ENCODE results near the gene SIPA1L3. TPM values are rescaled to one million over a fixed set of nuclear protein-coding genes. Genes with fewer than 3 reads are reported as not detected.

SIPA1L3 gene
- total and polyA plus RNA-seq, 9 of the 15 experiments (the other 6 are each of a cell fraction or from before 2014, with no cell fraction given): 0.01 to 6.1 (median 2.5) TPM

DNA sequence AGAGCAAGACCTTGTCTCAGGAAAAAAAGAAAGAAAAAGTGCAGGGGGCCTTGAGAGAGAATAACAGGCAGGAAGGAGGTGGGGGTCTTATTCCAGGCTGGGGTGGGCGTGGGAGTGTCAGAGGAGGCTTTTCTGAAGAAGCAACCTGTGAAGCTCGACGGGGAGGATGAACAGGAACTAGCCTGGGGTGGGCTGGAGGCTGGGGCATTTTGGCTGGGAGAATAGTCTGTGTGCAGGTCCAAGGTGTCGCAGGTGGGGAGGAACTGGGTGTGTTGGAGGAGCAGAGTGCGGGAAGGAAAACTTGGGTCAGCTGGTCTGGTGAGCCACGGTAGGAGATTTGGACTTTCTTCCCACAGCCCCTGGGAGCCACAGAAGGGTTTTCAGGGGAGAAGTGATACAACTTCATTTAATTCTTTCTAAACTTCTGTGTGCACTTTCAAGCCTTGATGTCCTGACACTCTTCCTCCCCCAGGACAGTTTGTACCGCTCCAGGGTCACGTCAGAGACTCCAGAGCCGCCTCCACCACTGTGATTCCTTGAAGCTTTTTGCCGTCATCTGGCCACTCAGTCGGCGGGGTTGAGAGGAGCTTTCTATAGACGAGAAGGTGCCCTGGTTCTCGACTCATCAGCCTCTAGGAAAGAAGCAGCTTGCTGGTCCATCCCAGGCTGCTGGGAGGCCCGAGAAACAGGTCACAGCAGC is 138.7 kb downstream of the SIPA1L3 start (continued):
- TF ChIP-seq, protein P1, sequence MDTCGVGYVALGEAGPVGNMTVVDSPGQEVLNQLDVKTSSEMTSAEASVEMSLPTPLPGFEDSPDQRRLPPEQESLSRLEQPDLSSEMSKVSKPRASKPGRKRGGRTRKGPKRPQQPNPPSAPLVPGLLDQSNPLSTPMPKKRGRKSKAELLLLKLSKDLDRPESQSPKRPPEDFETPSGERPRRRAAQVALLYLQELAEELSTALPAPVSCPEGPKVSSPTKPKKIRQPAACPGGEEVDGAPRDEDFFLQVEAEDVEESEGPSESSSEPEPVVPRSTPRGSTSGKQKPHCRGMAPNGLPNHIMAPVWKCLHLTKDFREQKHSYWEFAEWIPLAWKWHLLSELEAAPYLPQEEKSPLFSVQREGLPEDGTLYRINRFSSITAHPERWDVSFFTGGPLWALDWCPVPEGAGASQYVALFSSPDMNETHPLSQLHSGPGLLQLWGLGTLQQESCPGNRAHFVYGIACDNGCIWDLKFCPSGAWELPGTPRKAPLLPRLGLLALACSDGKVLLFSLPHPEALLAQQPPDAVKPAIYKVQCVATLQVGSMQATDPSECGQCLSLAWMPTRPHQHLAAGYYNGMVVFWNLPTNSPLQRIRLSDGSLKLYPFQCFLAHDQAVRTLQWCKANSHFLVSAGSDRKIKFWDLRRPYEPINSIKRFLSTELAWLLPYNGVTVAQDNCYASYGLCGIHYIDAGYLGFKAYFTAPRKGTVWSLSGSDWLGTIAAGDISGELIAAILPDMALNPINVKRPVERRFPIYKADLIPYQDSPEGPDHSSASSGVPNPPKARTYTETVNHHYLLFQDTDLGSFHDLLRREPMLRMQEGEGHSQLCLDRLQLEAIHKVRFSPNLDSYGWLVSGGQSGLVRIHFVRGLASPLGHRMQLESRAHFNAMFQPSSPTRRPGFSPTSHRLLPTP (IDR thresholded peaks at IDR 0.05; ENCODE audit: borderline replicate concordance, extremely low read depth, insufficient read length): no peak
- TF ChIP-seq SREBF1 (IDR thresholded peaks at IDR 0.05; ENCODE audit: borderline replicate concordance, low read depth, low read length) (no peak), STAT5A (IDR thresholded peaks at IDR 0.05; ENCODE audit: borderline replicate concordance, low read length) (no peak), ZNF274 (IDR thresholded peaks at IDR 0.05; ENCODE audit: borderline replicate concordance, low read depth, low read length) (no peak), LCOR (CRISPR knock-in tag; IDR thresholded peaks at IDR 0.05) (no peak)

Measured in K562 (cell line).